Esophagus squamous epithelium (tissue), 4 donors: ENCODE results near the gene DBET.
"Not testable (repeated sequence)": the region's sequence is repeated elsewhere in the genome, so short reads cannot be mapped to it uniquely, and the experiment has no call there.

Experiments
- POLR2A ChIP-seq, 4 donors: fragments of 450-650 bp; IDR thresholded peaks; one replicate each; pipeline ENCODE4 v1.6.1; 2017; ENCODE audit warnings: antibody characterized with exemption in 4 of 4, mild to moderate bottlenecking in 4 of 4, moderate library complexity in 3 of 4
- TF ChIP-seq, protein P1 (sequence below), 6 experiments: fragments of 450-650 bp in 4 of 6; fragments of 200-600 bp in 2 of 6; sonication (generic) in 2 of 6; IDR thresholded peaks; one replicate each; pipeline ENCODE4 v1.5.1; 2016 to 2019; ENCODE audit warnings: antibody characterized with exemption in 6 of 6, mild to moderate bottlenecking in 4 of 6, moderate library complexity in 4 of 6

DNA sequence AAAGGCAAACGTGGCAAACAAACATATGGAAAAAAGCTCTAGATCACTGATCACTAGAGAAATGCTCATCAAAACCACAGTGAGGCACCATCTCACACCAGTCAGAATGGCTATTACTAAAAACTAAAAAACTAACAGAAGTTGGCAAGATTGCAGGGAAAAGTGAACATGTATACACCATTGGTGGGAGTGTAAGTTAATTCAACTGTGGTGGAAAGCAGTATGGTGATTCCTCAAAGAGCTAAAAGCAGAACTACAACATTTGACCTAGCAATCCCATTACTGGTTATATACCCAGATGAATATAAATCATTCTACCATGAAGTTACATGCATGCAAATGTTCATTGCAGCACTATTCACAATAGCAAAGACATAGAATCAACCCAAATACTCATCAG is 29.7 kb downstream of the DBET start:
- TF ChIP-seq, protein P1, sequence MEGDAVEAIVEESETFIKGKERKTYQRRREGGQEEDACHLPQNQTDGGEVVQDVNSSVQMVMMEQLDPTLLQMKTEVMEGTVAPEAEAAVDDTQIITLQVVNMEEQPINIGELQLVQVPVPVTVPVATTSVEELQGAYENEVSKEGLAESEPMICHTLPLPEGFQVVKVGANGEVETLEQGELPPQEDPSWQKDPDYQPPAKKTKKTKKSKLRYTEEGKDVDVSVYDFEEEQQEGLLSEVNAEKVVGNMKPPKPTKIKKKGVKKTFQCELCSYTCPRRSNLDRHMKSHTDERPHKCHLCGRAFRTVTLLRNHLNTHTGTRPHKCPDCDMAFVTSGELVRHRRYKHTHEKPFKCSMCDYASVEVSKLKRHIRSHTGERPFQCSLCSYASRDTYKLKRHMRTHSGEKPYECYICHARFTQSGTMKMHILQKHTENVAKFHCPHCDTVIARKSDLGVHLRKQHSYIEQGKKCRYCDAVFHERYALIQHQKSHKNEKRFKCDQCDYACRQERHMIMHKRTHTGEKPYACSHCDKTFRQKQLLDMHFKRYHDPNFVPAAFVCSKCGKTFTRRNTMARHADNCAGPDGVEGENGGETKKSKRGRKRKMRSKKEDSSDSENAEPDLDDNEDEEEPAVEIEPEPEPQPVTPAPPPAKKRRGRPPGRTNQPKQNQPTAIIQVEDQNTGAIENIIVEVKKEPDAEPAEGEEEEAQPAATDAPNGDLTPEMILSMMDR (IDR thresholded peaks at IDR 0.05), result not testable (repeated sequence)
- TF ChIP-seq POLR2A (IDR thresholded peaks at IDR 0.05), result not testable (repeated sequence)
